ENCODE measurements around the gene TNFSF15.
A peak's percentile ranks its signal among the peaks of the same experiment; 100 is the strongest.

Gene TNFSF15

DNA sequence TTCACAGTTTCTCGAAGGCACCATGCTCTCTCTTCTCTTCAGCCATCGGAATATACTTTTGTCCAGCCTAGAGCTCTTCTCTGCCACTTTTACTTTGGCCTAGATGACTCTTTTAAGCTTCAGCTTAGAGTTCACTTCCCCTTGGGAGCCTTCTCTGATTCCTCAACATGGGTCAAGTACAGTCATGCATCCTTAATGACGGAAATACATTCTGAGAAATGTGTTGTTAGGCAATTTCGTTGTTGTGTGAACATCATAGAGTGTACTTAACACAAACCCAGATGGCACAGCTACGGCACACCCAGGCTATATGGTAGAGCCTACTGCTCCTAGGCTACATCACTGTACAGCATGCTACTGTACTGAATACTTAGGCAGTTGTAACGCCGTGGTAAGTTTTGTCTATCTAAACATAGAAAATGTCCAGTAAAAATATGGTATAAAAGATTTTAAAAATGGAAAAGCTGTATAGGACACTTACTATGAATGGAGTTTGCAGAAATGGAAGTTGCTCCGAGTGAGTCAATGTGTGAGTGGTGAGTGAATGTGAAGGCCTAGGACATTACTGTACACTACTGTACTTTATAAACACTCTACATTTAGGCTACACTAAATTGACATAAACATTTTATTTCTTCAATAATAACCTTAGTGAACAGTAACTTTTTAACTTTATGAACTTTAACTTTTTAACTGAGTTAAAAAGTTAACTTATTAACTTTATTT is 15.1 kb upstream of the TNFSF15 start:
- TF ChIP-seq Cebpa-rat (IDR thresholded peaks at IDR 0.05), result no peak
- no peaks in the 10 kb centered on the region for H4K20me1 ChIP-seq
- no peak overlapping the region for H3K9ac ChIP-seq

DNA sequence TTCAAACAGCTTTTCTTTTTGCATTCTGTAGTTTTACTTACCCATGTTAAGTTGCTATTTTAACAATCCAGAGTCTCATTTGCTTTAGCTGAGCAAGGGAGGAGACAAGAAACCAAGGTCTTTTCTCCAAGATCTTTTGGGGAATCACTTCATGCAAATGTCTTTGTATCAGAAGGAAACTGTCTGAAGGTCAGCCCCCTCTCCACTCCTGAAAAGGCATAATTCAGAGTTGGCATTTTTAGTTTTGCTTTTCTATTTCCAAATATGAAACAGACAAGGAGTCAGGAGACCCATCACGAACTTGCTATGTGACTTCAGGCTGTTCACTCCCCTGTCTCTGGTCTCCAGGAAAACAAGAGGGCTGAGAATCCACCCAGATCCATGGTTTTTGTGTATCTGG is 12.3 kb upstream of the TNFSF15 start:
- no peaks in the 10 kb centered on the region for H3K36me3 ChIP-seq
- H3K27ac ChIP-seq, result no peak overlapping the region
- H3K4me3 ChIP-seq, result no peak overlapping the region
- no peak for TF ChIP-seq Cebpa-rat (IDR thresholded peaks at IDR 0.05)
- H3K9ac ChIP-seq, result 0 out of 22 replicates have a peak overlapping the region, but pooled peaks of 2 of the 11 experiments have one; percentile 3 to 11
- H3K9me3 ChIP-seq (replicated peaks in 1 of 11), result 0 out of 22 replicates have a peak, but pooled peaks cover 0 to 7% (median 0%) of the 10 kb centered on the region in 11 experiments
- peak overlapping the region in 2 of 11 experiments; percentile 54; a peak in 4 of 22 replicates for H3K4me2 ChIP-seq
- H3K4me1 ChIP-seq, result peaks cover 0 to 24% (median 0%) of the 10 kb centered on the region in 10 experiments; a peak in 6 of 20 replicates
- no peaks in the 10 kb centered on the region for H3K27me3 ChIP-seq
- no peaks in the 10 kb centered on the region for H4K20me1 ChIP-seq

More for the DNA sequence above, 15.1 kb upstream of the TNFSF15 start:
- Histone ChIP-seq H3K4me1 (peaks cover 0 to 24% (median 0%) of the 10 kb centered on the region in 10 experiments; a peak in 4 of 20 replicates), H3K4me2 (peak overlapping the region in 2 of 11 experiments; percentile 5 to 9; a peak in 3 of 22 replicates), H3K9me3 (replicated peaks in 1 of 11) (no peaks in the 10 kb centered on the region), H3K27me3 (no peaks in the 10 kb centered on the region), H3K4me3 (no peak overlapping the region), H3K27ac (no peak overlapping the region), H3K36me3 (no peaks in the 10 kb centered on the region)

DNA sequence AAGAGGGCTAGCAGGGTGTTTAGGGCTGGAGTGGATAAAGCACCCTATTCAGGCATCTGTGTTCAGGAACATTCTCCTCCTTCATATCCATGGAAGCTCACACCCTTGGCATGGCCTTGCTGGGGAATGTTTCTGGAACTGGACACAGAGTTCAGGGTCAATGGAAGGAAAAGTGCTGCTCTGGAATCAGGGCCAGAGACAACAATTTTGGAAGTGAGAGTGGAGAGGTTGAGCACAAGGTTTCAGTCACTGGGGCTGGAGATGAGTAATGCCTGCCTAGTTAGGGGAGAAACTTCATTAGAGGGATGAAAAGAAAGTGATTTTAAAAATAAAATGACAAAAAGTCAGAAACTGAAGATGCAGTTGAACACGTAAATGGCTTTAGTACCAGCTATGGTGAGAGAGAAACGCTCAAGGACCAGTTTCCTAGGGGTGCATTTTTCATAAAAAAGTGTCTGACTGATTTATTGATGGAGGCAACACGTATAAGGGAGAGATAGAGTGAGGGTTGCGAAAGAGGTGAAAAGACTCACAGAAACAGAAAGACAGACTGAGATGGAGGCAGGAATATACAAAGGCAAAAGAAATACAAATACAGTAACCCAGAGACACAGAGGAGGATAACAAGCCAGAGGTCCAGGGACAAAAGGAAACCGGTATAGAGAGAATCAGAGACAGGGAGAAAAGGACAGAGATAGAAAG is 8.0 kb upstream of the TNFSF15 start:
- Histone ChIP-seq H3K4me1 (peaks cover 0 to 37% (median 0%) of the 10 kb centered on the region in 10 experiments; a peak in 6 of 20 replicates), H4K20me1 (no peaks in the 10 kb centered on the region), H3K36me3 (no peaks in the 10 kb centered on the region), H3K4me3 (no peak overlapping the region), H3K9ac (no peak overlapping the region), H3K4me2 (peak overlapping the region in 2 of 11 experiments; percentile 13 to 19; a peak in 2 of 22 replicates), H3K9me3 (replicated peaks in 1 of 11) (0 out of 22 replicates have a peak, but pooled peaks cover 0 to 7% (median 0%) of the 10 kb centered on the region in 11 experiments), H3K27ac (no peak overlapping the region), H3K27me3 (no peaks in the 10 kb centered on the region)
- TF ChIP-seq Cebpa-rat (IDR thresholded peaks at IDR 0.05), result peak in 2 of 11 experiments; percentile 22 to 27; a peak in 1 of 22 replicates

DNA sequence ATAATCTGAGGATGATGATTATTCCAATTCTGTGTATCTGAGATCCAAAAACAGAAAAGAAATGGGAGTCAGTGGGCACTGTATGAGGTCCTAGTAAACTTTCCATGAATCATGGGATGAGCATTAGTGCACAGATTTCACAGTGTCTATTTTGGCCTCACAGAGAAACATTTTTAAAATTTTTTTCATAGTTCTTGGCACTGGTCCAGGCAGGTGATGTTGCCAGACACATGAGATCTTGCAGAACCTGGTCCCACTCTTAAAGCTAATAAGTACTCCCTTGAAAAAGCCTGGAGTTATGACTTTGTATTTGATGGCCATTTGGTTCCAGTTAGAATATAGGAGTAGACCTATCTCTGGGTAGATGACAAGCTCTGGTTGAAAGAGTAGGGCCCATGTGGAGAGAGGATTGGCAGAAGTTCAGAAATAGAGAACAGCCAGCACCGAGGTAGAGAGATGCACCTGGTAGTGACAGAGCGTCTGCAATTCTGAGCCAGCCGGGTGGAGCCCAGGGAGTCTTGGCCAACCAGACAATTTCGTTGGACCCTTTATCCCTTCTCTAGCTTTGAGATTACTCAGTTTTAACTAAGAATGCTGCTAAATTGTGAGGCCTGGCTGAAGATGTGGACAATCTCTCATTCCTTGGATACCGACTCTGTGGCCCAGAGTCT is 6.3 kb upstream of the TNFSF15 start:
- Histone ChIP-seq H3K4me3 (no peak overlapping the region), H3K27ac (no peak overlapping the region), H3K36me3 (no peaks in the 10 kb centered on the region), H3K27me3 (no peaks in the 10 kb centered on the region), H4K20me1 (no peaks in the 10 kb centered on the region), H3K9me3 (replicated peaks in 1 of 11) (0 out of 22 replicates have a peak, but pooled peaks cover 0 to 7% (median 0%) of the 10 kb centered on the region in 11 experiments), H3K4me2 (no peak overlapping the region), H3K9ac (no peak overlapping the region), H3K4me1 (peaks cover 0 to 27% (median 0%) of the 10 kb centered on the region in 10 experiments; a peak in 6 of 20 replicates)
- no peak for TF ChIP-seq Cebpa-rat (IDR thresholded peaks at IDR 0.05)

DNA sequence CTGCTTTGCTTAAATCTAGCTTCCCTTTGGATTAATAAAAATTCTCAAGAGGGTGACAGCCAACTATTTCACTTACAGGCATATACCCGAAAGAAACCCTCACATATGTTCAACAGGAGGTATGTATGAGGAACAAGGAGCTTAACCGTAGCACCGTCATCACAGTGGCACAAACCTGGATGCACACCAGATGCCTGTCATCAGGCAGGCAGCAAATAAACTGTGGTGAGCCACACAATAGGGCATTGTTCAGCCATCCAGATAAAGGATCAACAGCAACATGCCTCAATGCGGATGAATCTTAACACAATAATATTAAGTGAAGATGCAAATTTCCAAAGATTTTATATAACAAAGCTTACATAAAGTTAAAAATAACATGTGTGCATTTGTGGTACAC is 5.5 kb upstream of the TNFSF15 start:
- H3K4me1 ChIP-seq, result peaks cover 3 to 35% (median 4%) of the 10 kb centered on the region in 10 experiments
- H3K9ac ChIP-seq, result no peak overlapping the region
- H3K4me3 ChIP-seq, result no peak overlapping the region
- H4K20me1 ChIP-seq, result no peaks in the 10 kb centered on the region
- no peak for TF ChIP-seq Cebpa-rat (IDR thresholded peaks at IDR 0.05)
- peak overlapping the region in 2 of 11 experiments; percentile 8 to 47; a peak in 1 of 22 replicates for H3K4me2 ChIP-seq
- H3K36me3 ChIP-seq, result no peaks in the 10 kb centered on the region
- 0 out of 22 replicates have a peak, but pooled peaks cover 0 to 7% (median 0%) of the 10 kb centered on the region in 11 experiments for H3K9me3 ChIP-seq (replicated peaks in 1 of 11)
- 0 out of 22 replicates have a peak overlapping the region, but pooled peaks of 1 of the 11 experiments have one; percentile 12 for H3K27ac ChIP-seq
- H3K27me3 ChIP-seq, result no peaks in the 10 kb centered on the region

DNA sequence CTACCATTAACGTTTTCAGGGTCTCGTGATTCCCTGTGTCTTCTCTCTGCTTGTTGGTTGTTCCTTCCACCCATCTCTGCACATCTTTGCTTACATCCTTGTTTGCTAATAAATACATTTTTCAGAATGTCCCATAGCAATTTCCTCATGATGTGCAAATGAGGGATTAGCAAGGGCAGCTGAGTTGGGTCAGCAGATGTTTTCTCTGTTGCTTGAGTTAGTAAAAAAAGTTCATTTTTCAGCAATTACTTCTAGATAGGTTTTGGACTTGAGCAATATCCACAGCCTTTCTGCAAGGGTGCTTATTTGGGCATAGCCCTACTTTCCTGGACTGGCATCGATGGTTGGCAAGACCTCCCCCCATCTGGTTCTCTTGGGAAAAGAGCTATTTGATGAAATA is 4.8 kb upstream of the TNFSF15 start:
- no peaks in the 10 kb centered on the region for H4K20me1 ChIP-seq
- H3K36me3 ChIP-seq, result no peaks in the 10 kb centered on the region
- no peak overlapping the region for H3K4me3 ChIP-seq
- H3K27ac ChIP-seq, result 0 out of 22 replicates have a peak overlapping the region, but pooled peaks of 1 of the 11 experiments have one; percentile 12
- no peaks in the 10 kb centered on the region for H3K27me3 ChIP-seq
- H3K4me2 ChIP-seq, result peak overlapping the region in 2 of 11 experiments; percentile 8 to 47; a peak in 2 of 22 replicates
- H3K4me1 ChIP-seq, result peaks cover 10 to 39% (median 11%) of the 10 kb centered on the region in 10 experiments
- no peak overlapping the region for H3K9ac ChIP-seq
- H3K9me3 ChIP-seq (replicated peaks in 1 of 11), result 0 out of 22 replicates have a peak, but pooled peaks cover 0 to 7% (median 0%) of the 10 kb centered on the region in 11 experiments
- TF ChIP-seq Cebpa-rat (IDR thresholded peaks at IDR 0.05), result no peak

DNA sequence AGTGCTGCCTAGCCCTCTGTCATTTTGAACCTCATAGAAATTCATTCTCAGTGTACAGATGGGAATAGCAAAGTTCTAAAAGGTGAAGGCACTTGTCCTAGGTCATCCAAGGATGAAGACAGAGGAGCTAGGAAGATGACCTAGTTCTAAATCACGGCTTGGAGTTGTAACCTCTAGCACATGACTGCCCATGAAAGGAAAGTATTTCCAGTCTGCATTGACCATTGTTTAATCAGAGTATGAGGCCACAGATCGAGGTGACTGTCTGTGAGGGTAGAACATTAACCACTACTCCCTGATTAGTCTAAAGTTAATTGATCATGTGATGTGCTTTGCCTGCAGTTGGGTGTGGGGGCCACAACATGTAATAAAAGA is 674 bp upstream of the TNFSF15 start:
- peak overlapping the region in 2 of 11 experiments; percentile 4 to 7; a peak in 3 of 22 replicates for H3K9ac ChIP-seq

DNA sequence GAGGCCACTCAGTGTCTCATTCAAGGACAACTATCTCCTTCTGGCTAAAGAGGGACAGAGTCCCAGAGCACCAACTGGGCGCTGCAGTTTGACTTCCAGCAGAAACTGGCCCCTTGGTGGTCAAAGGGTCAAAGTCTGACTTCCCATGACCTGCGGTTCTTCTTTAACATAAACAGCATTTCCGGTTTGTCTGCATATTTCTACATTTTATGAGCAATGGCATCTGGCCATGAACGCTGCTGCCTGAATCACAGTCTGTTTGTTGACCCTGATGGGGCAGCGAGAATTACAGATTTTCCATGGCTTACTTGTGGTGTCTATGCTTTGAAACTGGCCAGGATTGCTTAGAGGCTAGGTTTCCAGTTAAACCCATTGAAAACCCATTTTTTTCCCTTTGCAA is 1.3 kb downstream of the TNFSF15 start:
- H3K4me3 ChIP-seq, result peak overlapping the region in 3 of 10 experiments; percentile 61 to 62 (median 61); a peak in 6 of 20 replicates
- peaks cover 11 to 79% (median 13%) of the 10 kb centered on the region in 10 experiments for H3K4me1 ChIP-seq
- H4K20me1 ChIP-seq, result peaks cover 0 to 40% (median 0%) of the 10 kb centered on the region in 11 experiments; a peak in 6 of 22 replicates
- H3K9ac ChIP-seq, result peak overlapping the region in 3 of 11 experiments; percentile 48 to 74 (median 73); a peak in 5 of 22 replicates
- peak overlapping the region in 2 of 11 experiments; percentile 59 to 66; a peak in 4 of 22 replicates for H3K27ac ChIP-seq
- peaks cover 0 to 52% (median 0%) of the 10 kb centered on the region in 11 experiments; a peak in 5 of 22 replicates for H3K36me3 ChIP-seq
- TF ChIP-seq Cebpa-rat (IDR thresholded peaks at IDR 0.05), result no peak
- no peaks in the 10 kb centered on the region for H3K27me3 ChIP-seq
- H3K9me3 ChIP-seq (replicated peaks in 1 of 11), result no peaks in the 10 kb centered on the region
- peak overlapping the region in 3 of 11 experiments; percentile 83 to 96 (median 96); a peak in 6 of 22 replicates for H3K4me2 ChIP-seq

More for the DNA sequence above, 674 bp upstream of the TNFSF15 start:
- no peaks in the 10 kb centered on the region for H3K9me3 ChIP-seq (replicated peaks in 1 of 11)
- H3K36me3 ChIP-seq, result peaks cover 0 to 31% (median 0%) of the 10 kb centered on the region in 11 experiments; a peak in 3 of 22 replicates
- H4K20me1 ChIP-seq, result peaks cover 0 to 20% (median 0%) of the 10 kb centered on the region in 11 experiments; a peak in 2 of 22 replicates
- peak overlapping the region in 4 of 11 experiments; percentile 33 to 67 (median 51); a peak in 6 of 22 replicates for H3K27ac ChIP-seq
- H3K4me1 ChIP-seq, result peaks cover 11 to 79% (median 13%) of the 10 kb centered on the region in 10 experiments
- no peaks in the 10 kb centered on the region for H3K27me3 ChIP-seq
- peak overlapping the region; percentile 42 to 96 (median 55); a peak in 21 of 22 replicates for H3K4me2 ChIP-seq
- TF ChIP-seq Cebpa-rat (IDR thresholded peaks at IDR 0.05), result no peak
- H3K4me3 ChIP-seq, result peak overlapping the region in 3 of 10 experiments; percentile 61 to 62 (median 61); a peak in 5 of 20 replicates

Measured in BLaER1 treated with 17β-estradiol and CSF1 and Interleukin-3, amounts not matched to agents 10 nM and 100 nM (cell line).